Endothelial cell of umbilical vein (primary cell): ENCODE measurements around the gene STK40. TPM values are rescaled to one million over a fixed set of nuclear protein-coding genes. Genes with fewer than 3 reads are reported as not detected.

Experiments used
- BruUV-seq: library from RNA; stranded (reverse); fragments of 400-500 nt; replicated peaks from 2 replicates; lab custom pipeline; 2021; lab: Mats Ljungman, UMichigan
- CTCF ChIA-PET: fragments of 300-600, 350-600 bp; sonication (Branson Sonifier 250); formaldehyde crosslinking; loops from one replicate; lab custom pipeline; 2021; ENCODE audit warnings: antibody characterized with exemption, inconsistent platforms; lab: Charles Lee
- POLR2A ChIA-PET: fragments of 300-600, 350-600 bp; sonication (Branson Sonifier 250); formaldehyde crosslinking; loops from one replicate; lab custom pipeline; 2021; ENCODE audit warnings: antibody characterized with exemption, inconsistent platforms; lab: Charles Lee
- DNase-seq: peaks from one replicate; pipeline ENCODE4 v3.0.0-alpha.2; 2011; ENCODE audit warnings: low read depth, low spot score
- FAIRE-seq: peaks from 2 replicates; lab custom pipeline; 2011; peaks lifted over from hg19 to GRCh38; lab: Jason Lieb, UNC
- H2AFZ ChIP-seq: 2 replicates; pipeline ENCODE4 v1.6.0; 2012; ENCODE audit warnings: low read depth, low read length, control low read depth, inconsistent platforms
- H3K27ac ChIP-seq: 2 replicates; pipeline ENCODE4 v1.5.1; 2011; ENCODE audit warnings: low read depth, mild to moderate bottlenecking, control low read depth, low read length, moderate library complexity; ENCODE audit not compliant: insufficient read depth
- H3K27me3 ChIP-seq, 2 experiments: 2 replicates each; pipeline versions ENCODE4 v1.6.0 to v1.6.1; 2011; ENCODE audit warnings: low read length in 2 of 2, mixed read lengths in 1 of 2; ENCODE audit not compliant: control insufficient read depth in 2 of 2, insufficient read depth in 2 of 2
- H3K36me3 ChIP-seq, 2 experiments: 2 replicates in 1 of 2; 3 replicates in 1 of 2; pipeline ENCODE4 v1.5.1; 2011; ENCODE audit warnings: low read length in 2 of 2, mild to moderate bottlenecking in 1 of 2, moderate library complexity in 1 of 2; ENCODE audit not compliant: control insufficient read depth in 2 of 2, insufficient read depth in 2 of 2; ENCODE audit errors: extremely low read depth in 1 of 2
- H3K4me1 ChIP-seq: 3 replicates; pipeline ENCODE4 v1.5.1; 2011; ENCODE audit warnings: mild to moderate bottlenecking, low read length; ENCODE audit not compliant: control insufficient read depth, insufficient read depth; ENCODE audit errors: extremely low read depth
- H3K4me2 ChIP-seq: 2 replicates; pipeline ENCODE4 v1.6.1; 2011; ENCODE audit warnings: low read length, control low read depth, mixed read lengths; ENCODE audit not compliant: insufficient read depth
- H3K4me3 ChIP-seq, 3 experiments: fragments of 200-600 bp in 1 of 3; sonication (generic), shearing (Covaris generic) in 1 of 3; replicated peaks in 1 of 3; 2 replicates each; pipeline ENCODE4 v1.5.1; 2011 to 2016; ENCODE audit warnings: control low read depth in 3 of 3, low read length in 3 of 3, mild to moderate bottlenecking in 2 of 3, inconsistent platforms in 1 of 3, low read depth in 1 of 3, moderate library complexity in 1 of 3; ENCODE audit not compliant: insufficient read depth in 1 of 3
- H3K79me2 ChIP-seq: 2 replicates; pipeline ENCODE4 v1.6.0; 2012; ENCODE audit warnings: low read length, inconsistent platforms; ENCODE audit not compliant: control insufficient read depth, insufficient read depth
- H3K9ac ChIP-seq: replicated peaks from 2 replicates; pipeline ENCODE3; 2011; ENCODE audit warnings: low read length, control low read depth; ENCODE audit not compliant: insufficient read depth; ENCODE audit errors: extremely low read depth
- H3K9me1 ChIP-seq: replicated peaks from 3 replicates; pipeline ENCODE4 v1.6.0; 2011; ENCODE audit warnings: mild to moderate bottlenecking, low read length; ENCODE audit not compliant: control insufficient read depth, insufficient read depth; ENCODE audit errors: extremely low read depth
- H3K9me3 ChIP-seq: replicated peaks from 2 replicates; pipeline ENCODE4 v1.5.1; 2012; ENCODE audit warnings: low read length, inconsistent platforms; ENCODE audit not compliant: control insufficient read depth, insufficient read depth
- H4K20me1 ChIP-seq: replicated peaks from 2 replicates; pipeline ENCODE3; 2011; ENCODE audit warnings: mild to moderate bottlenecking, low read length; ENCODE audit not compliant: control insufficient read depth, insufficient read depth; ENCODE audit errors: extremely low read depth
- EZH2 ChIP-seq: IDR thresholded peaks from 2 replicates; pipeline ENCODE4 v1.6.1; 2012; ENCODE audit warnings: borderline replicate concordance, low read depth, mild to moderate bottlenecking, moderate library complexity, low read length, inconsistent platforms; ENCODE audit not compliant: severe bottlenecking
- FOS ChIP-seq: IDR thresholded peaks from 2 replicates; pipeline ENCODE4 v1.6.1; 2011; ENCODE audit warnings: mild to moderate bottlenecking, low read length, moderate library complexity, borderline replicate concordance; ENCODE audit not compliant: insufficient read depth
- GATA2 ChIP-seq: IDR thresholded peaks from 2 replicates; pipeline ENCODE4 v1.7.0; 2011; ENCODE audit warnings: low read depth, mild to moderate bottlenecking, moderate library complexity, mixed read lengths, low read length; ENCODE audit not compliant: insufficient read length, insufficient read depth
- JUN ChIP-seq: IDR thresholded peaks from 2 replicates; pipeline ENCODE4 v1.6.1; 2011; ENCODE audit warnings: borderline replicate concordance, low read depth; ENCODE audit not compliant: insufficient read length, insufficient read depth
- MAX ChIP-seq: IDR thresholded peaks from 2 replicates; pipeline ENCODE4 v1.6.1; 2011; ENCODE audit not compliant: insufficient read depth, insufficient read length
- MYC ChIP-seq: IDR thresholded peaks from one replicate; pipeline ENCODE4 v1.6.1; 2011; ENCODE audit warnings: mild to moderate bottlenecking, low read depth, low read length
- POLR2A ChIP-seq: IDR thresholded peaks from 2 replicates; pipeline ENCODE4 v1.6.1; 2012; ENCODE audit warnings: low read depth, mild to moderate bottlenecking, control low read depth, low read length
- POLR2AphosphoS5 ChIP-seq: IDR thresholded peaks from 2 replicates; pipeline ENCODE4 v1.6.1; 2012; ENCODE audit warnings: low read depth, mild to moderate bottlenecking, control low read depth, low read length, moderate library complexity; ENCODE audit not compliant: insufficient read depth
- dilution Hi-C: fragments of 300-500 bp; cut with MboI; formaldehyde crosslinking; loops from one replicate; pipeline ENCODE4 v1.15.0; 2019; ENCODE audit warnings: low sequenced_read_pairs; ENCODE audit not compliant: extremely low pct_ligation_motif_present
- intact Hi-C: fragments of 100-400 bp; cut with micrococcal nuclease; formaldehyde crosslinking; loops from one replicate; pipeline ENCODE4 v1.10.0; 2022
- polyA plus RNA-seq, 4 experiments: library from polyadenylated mRNA; depleted of rRNA in 3 of 4; stranded (reverse) in 3 of 4; unstranded in 1 of 4; fragments of >200 nt; gene quantifications; 2 replicates each; pipeline versions ENCODE4 v1.2.1 to v1.2.3, GENCODE V29; 2011 to 2012; ENCODE audit warnings: missing spikeins in 1 of 4
- total RNA-seq: library from RNA; stranded (reverse); gene quantifications from 2 replicates; pipeline ENCODE4 v1.2.3, GENCODE V29; 2021
- TF ChIP-seq, protein P1 (sequence below), 2 donors: IDR thresholded peaks; 1 replicate in 1 of 2; 2 replicates in 1 of 2; pipeline ENCODE4 v1.5.1; 2011; ENCODE audit warnings: low read length in 2 of 2, mild to moderate bottlenecking in 2 of 2, moderate library complexity in 2 of 2, control low read depth in 1 of 2, inconsistent platforms in 1 of 2, low read depth in 1 of 2; ENCODE audit not compliant: insufficient read depth in 1 of 2; ENCODE audit errors: extremely low read depth in 1 of 2

The STK40 gene
- total and polyA plus RNA-seq, 2 donors (not counting 3 experiments of a cell fraction or from before 2014, with no cell fraction given) = 20.8 to 36.8 TPM

DNA sequence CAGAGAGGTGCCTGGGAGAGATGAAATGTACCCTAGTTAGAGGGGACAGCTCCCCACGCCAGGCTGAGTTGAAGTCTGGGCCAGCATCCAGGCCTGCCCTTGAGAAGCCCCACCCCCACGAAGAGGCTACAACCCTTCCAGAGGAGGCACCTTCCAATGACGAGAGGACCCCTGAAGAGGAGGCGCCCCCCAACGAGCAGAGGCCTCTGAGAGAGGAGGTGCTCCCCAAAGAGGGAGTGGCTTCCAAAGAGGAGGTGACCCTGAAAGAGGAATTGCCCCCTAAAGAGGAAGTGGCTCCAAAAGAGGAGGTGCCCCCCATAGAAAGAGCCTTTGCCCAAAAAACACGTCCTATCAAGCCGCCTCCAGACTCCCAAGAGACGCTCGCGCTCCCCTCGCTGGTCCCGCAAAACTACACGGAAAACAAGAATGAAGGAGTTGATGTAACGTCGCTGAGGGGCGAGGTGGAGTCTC lies 65.4 kb downstream of the STK40 start:
- H4K20me1 ChIP-seq = no peaks in the 10 kb centered on the region
- H3K9ac ChIP-seq = no peak overlapping the region
- POLR2A ChIA-PET = no interaction called here
- no peaks in the 10 kb centered on the region for H3K9me3 ChIP-seq
- dilution Hi-C loops (no loop called here), intact Hi-C loops (no loop called here)
- H3K27ac ChIP-seq = no peak overlapping the region
- H3K4me3 ChIP-seq = no peak overlapping the region
- no peak overlapping the region for H2AFZ ChIP-seq
- DNase-seq (no peak), FAIRE-seq (no peak)
- BruUV-seq = no TSS peak
- CTCF ChIA-PET = interaction anchor here (1.1 kb wide), 1 partner anchor 20 kb away, joined by 4 read pairs; no protein-coding TSS in a partner anchor
- no peak overlapping the region for H3K4me2 ChIP-seq
- no peaks in the 10 kb centered on the region for H3K27me3 ChIP-seq
- H3K4me1 ChIP-seq = peaks cover 13% of the 10 kb centered on the region
- H3K36me3 ChIP-seq = peaks cover 0 to 5% of the 10 kb centered on the region in 2 experiments
- TF ChIP-seq MAX = no peak
- TF ChIP-seq EZH2 = no peak
- no peak for TF ChIP-seq FOS
- no peak for TF ChIP-seq POLR2A
- TF ChIP-seq POLR2AphosphoS5 = no peak
- TF ChIP-seq MYC = no peak
- no peak for TF ChIP-seq GATA2
- TF ChIP-seq JUN = no peak
- TF ChIP-seq, protein P1, sequence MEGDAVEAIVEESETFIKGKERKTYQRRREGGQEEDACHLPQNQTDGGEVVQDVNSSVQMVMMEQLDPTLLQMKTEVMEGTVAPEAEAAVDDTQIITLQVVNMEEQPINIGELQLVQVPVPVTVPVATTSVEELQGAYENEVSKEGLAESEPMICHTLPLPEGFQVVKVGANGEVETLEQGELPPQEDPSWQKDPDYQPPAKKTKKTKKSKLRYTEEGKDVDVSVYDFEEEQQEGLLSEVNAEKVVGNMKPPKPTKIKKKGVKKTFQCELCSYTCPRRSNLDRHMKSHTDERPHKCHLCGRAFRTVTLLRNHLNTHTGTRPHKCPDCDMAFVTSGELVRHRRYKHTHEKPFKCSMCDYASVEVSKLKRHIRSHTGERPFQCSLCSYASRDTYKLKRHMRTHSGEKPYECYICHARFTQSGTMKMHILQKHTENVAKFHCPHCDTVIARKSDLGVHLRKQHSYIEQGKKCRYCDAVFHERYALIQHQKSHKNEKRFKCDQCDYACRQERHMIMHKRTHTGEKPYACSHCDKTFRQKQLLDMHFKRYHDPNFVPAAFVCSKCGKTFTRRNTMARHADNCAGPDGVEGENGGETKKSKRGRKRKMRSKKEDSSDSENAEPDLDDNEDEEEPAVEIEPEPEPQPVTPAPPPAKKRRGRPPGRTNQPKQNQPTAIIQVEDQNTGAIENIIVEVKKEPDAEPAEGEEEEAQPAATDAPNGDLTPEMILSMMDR (IDR thresholded peaks at IDR 0.05; ENCODE audit: extremely low read depth in 1 of 2, insufficient read depth in 1 of 2, low read depth in 1 of 2, low read length in 2 of 2) = no peak
- no peaks in the 10 kb centered on the region for H3K9me1 ChIP-seq
- peaks cover 14% of the 10 kb centered on the region for H3K79me2 ChIP-seq
